ENCODE results near the gene RPGRIP1L.

DNA sequence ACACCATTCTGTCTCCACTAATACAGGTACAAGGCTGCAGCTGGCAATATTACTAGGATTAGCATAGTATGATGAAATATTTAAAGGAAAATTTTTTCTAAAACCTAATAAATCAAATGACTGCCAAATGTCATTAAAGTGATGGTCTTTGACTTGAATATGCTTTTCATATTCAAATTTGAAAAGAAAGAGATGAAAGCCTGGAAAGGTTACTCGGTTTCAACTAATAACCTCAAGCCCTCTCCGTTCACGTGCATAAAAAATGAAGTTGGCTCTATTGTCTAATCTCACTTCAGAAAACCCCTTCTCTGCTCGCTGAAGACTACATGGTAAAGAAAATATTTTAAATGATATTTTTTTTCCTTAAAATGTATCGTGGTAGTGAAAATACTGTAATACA lies 83.2 kb downstream of the RPGRIP1L start:
- no peak for TF ChIP-seq GLI4 (CRISPR knock-in tag; IDR thresholded peaks at IDR 0.05; ENCODE audit: borderline replicate concordance)
- TF ChIP-seq SMARCE1 (IDR thresholded peaks at IDR 0.05; ENCODE audit: borderline replicate concordance), result no peak
- no peak for TF ChIP-seq KDM5A (IDR thresholded peaks at IDR 0.05; ENCODE audit: borderline replicate concordance, low read length)
- TF ChIP-seq, protein P1, sequence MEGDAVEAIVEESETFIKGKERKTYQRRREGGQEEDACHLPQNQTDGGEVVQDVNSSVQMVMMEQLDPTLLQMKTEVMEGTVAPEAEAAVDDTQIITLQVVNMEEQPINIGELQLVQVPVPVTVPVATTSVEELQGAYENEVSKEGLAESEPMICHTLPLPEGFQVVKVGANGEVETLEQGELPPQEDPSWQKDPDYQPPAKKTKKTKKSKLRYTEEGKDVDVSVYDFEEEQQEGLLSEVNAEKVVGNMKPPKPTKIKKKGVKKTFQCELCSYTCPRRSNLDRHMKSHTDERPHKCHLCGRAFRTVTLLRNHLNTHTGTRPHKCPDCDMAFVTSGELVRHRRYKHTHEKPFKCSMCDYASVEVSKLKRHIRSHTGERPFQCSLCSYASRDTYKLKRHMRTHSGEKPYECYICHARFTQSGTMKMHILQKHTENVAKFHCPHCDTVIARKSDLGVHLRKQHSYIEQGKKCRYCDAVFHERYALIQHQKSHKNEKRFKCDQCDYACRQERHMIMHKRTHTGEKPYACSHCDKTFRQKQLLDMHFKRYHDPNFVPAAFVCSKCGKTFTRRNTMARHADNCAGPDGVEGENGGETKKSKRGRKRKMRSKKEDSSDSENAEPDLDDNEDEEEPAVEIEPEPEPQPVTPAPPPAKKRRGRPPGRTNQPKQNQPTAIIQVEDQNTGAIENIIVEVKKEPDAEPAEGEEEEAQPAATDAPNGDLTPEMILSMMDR (CRISPR knock-in tag; IDR thresholded peaks at IDR 0.05), result no peak
- TF ChIP-seq, protein P2, sequence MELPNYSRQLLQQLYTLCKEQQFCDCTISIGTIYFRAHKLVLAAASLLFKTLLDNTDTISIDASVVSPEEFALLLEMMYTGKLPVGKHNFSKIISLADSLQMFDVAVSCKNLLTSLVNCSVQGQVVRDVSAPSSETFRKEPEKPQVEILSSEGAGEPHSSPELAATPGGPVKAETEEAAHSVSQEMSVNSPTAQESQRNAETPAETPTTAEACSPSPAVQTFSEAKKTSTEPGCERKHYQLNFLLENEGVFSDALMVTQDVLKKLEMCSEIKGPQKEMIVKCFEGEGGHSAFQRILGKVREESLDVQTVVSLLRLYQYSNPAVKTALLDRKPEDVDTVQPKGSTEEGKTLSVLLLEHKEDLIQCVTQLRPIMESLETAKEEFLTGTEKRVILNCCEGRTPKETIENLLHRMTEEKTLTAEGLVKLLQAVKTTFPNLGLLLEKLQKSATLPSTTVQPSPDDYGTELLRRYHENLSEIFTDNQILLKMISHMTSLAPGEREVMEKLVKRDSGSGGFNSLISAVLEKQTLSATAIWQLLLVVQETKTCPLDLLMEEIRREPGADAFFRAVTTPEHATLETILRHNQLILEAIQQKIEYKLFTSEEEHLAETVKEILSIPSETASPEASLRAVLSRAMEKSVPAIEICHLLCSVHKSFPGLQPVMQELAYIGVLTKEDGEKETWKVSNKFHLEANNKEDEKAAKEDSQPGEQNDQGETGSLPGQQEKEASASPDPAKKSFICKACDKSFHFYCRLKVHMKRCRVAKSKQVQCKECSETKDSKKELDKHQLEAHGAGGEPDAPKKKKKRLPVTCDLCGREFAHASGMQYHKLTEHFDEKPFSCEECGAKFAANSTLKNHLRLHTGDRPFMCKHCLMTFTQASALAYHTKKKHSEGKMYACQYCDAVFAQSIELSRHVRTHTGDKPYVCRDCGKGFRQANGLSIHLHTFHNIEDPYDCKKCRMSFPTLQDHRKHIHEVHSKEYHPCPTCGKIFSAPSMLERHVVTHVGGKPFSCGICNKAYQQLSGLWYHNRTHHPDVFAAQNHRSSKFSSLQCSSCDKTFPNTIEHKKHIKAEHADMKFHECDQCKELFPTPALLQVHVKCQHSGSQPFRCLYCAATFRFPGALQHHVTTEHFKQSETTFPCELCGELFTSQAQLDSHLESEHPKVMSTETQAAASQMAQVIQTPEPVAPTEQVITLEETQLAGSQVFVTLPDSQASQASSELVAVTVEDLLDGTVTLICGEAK (IDR thresholded peaks at IDR 0.05), result no peak
- TF ChIP-seq, protein P2 (CRISPR knock-in tag; IDR thresholded peaks at IDR 0.05), result no peak
- TF ChIP-seq SP1 (IDR thresholded peaks at IDR 0.05), result no peak
- no peak for TF ChIP-seq SP1 (CRISPR knock-in tag; IDR thresholded peaks at IDR 0.05)
- no peak for TF ChIP-seq ZNF644 (CRISPR knock-in tag; IDR thresholded peaks at IDR 0.05; ENCODE audit: low read depth)
- no peak for TF ChIP-seq SUZ12 (IDR thresholded peaks at IDR 0.05; ENCODE audit: low read depth, low read length)
- TF ChIP-seq MAFK (conservative IDR thresholded peaks at IDR 0.05 in 1 of 2, IDR thresholded peaks at IDR 0.05 in 1 of 2; ENCODE audit: low read length in 2 of 2), result no peak
- no peak for TF ChIP-seq ZFP90 (CRISPR knock-in tag; IDR thresholded peaks at IDR 0.05; ENCODE audit: borderline replicate concordance)
- TF ChIP-seq, protein P3, sequence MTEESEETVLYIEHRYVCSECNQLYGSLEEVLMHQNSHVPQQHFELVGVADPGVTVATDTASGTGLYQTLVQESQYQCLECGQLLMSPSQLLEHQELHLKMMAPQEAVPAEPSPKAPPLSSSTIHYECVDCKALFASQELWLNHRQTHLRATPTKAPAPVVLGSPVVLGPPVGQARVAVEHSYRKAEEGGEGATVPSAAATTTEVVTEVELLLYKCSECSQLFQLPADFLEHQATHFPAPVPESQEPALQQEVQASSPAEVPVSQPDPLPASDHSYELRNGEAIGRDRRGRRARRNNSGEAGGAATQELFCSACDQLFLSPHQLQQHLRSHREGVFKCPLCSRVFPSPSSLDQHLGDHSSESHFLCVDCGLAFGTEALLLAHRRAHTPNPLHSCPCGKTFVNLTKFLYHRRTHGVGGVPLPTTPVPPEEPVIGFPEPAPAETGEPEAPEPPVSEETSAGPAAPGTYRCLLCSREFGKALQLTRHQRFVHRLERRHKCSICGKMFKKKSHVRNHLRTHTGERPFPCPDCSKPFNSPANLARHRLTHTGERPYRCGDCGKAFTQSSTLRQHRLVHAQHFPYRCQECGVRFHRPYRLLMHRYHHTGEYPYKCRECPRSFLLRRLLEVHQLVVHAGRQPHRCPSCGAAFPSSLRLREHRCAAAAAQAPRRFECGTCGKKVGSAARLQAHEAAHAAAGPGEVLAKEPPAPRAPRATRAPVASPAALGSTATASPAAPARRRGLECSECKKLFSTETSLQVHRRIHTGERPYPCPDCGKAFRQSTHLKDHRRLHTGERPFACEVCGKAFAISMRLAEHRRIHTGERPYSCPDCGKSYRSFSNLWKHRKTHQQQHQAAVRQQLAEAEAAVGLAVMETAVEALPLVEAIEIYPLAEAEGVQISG (CRISPR knock-in tag; IDR thresholded peaks at IDR 0.05), result no peak
- no peak for TF ChIP-seq MIXL1 (CRISPR knock-in tag; IDR thresholded peaks at IDR 0.05)
